ENCODE results near the gene SUSD1. TPM values are rescaled to one million over a fixed set of nuclear protein-coding genes. Genes with fewer than 3 reads are reported as not detected.
"Not testable (repeated sequence)": the region's sequence is repeated elsewhere in the genome, so short reads cannot be mapped to it uniquely, and the experiment has no call there.

The SUSD1 gene
- total RNA-seq, 1 experiment from 2014 or later = 15.3 TPM

GRCh38 chr9:112129246-112129645 lies 45.9 kb downstream of the SUSD1 start:
- BruUV-seq (replicated peaks) = no TSS peak
- H3K4me1 ChIP-seq (ENCODE audit: control insufficient read depth, insufficient read depth, low read length) = no peaks in the 10 kb centered on the region
- H3K27ac ChIP-seq (ENCODE audit: low read length) = no peak overlapping the region
- no peaks in the 10 kb centered on the region for H3K36me3 ChIP-seq (ENCODE audit: control insufficient read depth, insufficient read depth, low read length)
- ChIA-PET POLR2A (no interaction called here), CTCF (interaction anchor here (0.5 kb wide), 1 partner anchor 21 kb away, joined by 3 read pairs; no protein-coding TSS in a partner anchor)
- in situ Hi-C loops (cut with HindIII; ENCODE audit: low pct_unique_long_range_greater_than_20kb, low sequenced_read_pairs) (no loop called here), intact Hi-C loops (cut with micrococcal nuclease; ENCODE audit: unreplicated experiment) (no loop called here)
- no peaks in the 10 kb centered on the region for H3K27me3 ChIP-seq (ENCODE audit: control insufficient read depth, insufficient read depth, low read length)
- DNase-seq (ENCODE audit: low read depth, low spot score) = no peak
- TF ChIP-seq, protein P1, sequence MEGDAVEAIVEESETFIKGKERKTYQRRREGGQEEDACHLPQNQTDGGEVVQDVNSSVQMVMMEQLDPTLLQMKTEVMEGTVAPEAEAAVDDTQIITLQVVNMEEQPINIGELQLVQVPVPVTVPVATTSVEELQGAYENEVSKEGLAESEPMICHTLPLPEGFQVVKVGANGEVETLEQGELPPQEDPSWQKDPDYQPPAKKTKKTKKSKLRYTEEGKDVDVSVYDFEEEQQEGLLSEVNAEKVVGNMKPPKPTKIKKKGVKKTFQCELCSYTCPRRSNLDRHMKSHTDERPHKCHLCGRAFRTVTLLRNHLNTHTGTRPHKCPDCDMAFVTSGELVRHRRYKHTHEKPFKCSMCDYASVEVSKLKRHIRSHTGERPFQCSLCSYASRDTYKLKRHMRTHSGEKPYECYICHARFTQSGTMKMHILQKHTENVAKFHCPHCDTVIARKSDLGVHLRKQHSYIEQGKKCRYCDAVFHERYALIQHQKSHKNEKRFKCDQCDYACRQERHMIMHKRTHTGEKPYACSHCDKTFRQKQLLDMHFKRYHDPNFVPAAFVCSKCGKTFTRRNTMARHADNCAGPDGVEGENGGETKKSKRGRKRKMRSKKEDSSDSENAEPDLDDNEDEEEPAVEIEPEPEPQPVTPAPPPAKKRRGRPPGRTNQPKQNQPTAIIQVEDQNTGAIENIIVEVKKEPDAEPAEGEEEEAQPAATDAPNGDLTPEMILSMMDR (IDR thresholded peaks at IDR 0.05) = no peak
- TF ChIP-seq SIN3A (IDR thresholded peaks at IDR 0.05; ENCODE audit: borderline replicate concordance, insufficient read depth, low read depth, low read length) = no peak
- no peak for TF ChIP-seq REST (IDR thresholded peaks at IDR 0.05; ENCODE audit: insufficient read depth in 1 of 2, low read depth in 2 of 2, low read length in 1 of 2)
- no peak for TF ChIP-seq POLR2AphosphoS5 (IDR thresholded peaks at IDR 0.05; ENCODE audit: low read depth, low read length)
- TF ChIP-seq TCF7L2 (IDR thresholded peaks at IDR 0.05; ENCODE audit: low read depth, low read length) = no peak
- no peak overlapping the region for H3K4me3 ChIP-seq (ENCODE audit: low read depth in 2 of 2, low read length in 2 of 2)
- H3K9me3 ChIP-seq (ENCODE audit: control insufficient read depth, insufficient read depth, low read depth, low read length) = no peaks in the 10 kb centered on the region; the same call in 1 of the 2 replicates
- ATAC-seq = no peak

GRCh38 chr9:112128399-112128798 lies 46.7 kb downstream of the SUSD1 start:
- ATAC-seq; CTCF ChIA-PET; POLR2A ChIA-PET; in situ Hi-C loops (cut with HindIII; ENCODE audit: low pct_unique_long_range_greater_than_20kb, low sequenced_read_pairs); H3K9me3 ChIP-seq (ENCODE audit: control insufficient read depth, insufficient read depth, low read depth, low read length); H3K4me3 ChIP-seq (ENCODE audit: low read depth in 2 of 2, low read length in 2 of 2); H3K27ac ChIP-seq (ENCODE audit: low read length); intact Hi-C loops (cut with micrococcal nuclease; ENCODE audit: unreplicated experiment); H3K36me3 ChIP-seq (ENCODE audit: control insufficient read depth, insufficient read depth, low read length); DNase-seq (ENCODE audit: low read depth, low spot score); BruUV-seq (replicated peaks); H3K4me1 ChIP-seq (ENCODE audit: control insufficient read depth, insufficient read depth, low read length); H3K27me3 ChIP-seq (ENCODE audit: control insufficient read depth, insufficient read depth, low read length): not testable (repeated sequence)

GRCh38 chr9:112127281-112127680 lies 47.8 kb downstream of the SUSD1 start:
- CTCF ChIA-PET = no interaction called here
- DNase-seq (ENCODE audit: low read depth, low spot score) (no peak), ATAC-seq (no peak)
- Histone ChIP-seq H3K27me3 (ENCODE audit: control insufficient read depth, insufficient read depth, low read length) (no peaks in the 10 kb centered on the region), H3K9me3 (ENCODE audit: control insufficient read depth, insufficient read depth, low read depth, low read length) (no peaks in the 10 kb centered on the region), H3K4me1 (ENCODE audit: control insufficient read depth, insufficient read depth, low read length) (no peaks in the 10 kb centered on the region), H3K36me3 (ENCODE audit: control insufficient read depth, insufficient read depth, low read length) (no peaks in the 10 kb centered on the region), H3K27ac (ENCODE audit: low read length) (no peak overlapping the region), H3K4me3 (ENCODE audit: low read depth in 2 of 2, low read length in 2 of 2) (no peak overlapping the region)
- intact Hi-C loops (cut with micrococcal nuclease; ENCODE audit: unreplicated experiment) = no loop called here
- no TSS peak for BruUV-seq (replicated peaks)
- TF ChIP-seq TCF7L2 (IDR thresholded peaks at IDR 0.05; ENCODE audit: low read depth, low read length) (no peak), POLR2AphosphoS5 (IDR thresholded peaks at IDR 0.05; ENCODE audit: low read depth, low read length) (no peak), SIN3A (IDR thresholded peaks at IDR 0.05; ENCODE audit: borderline replicate concordance, insufficient read depth, low read depth, low read length) (no peak), REST (IDR thresholded peaks at IDR 0.05; ENCODE audit: insufficient read depth in 1 of 2, low read depth in 2 of 2, low read length in 1 of 2) (no peak)
- TF ChIP-seq, protein P1 (IDR thresholded peaks at IDR 0.05) = no peak
- POLR2A ChIA-PET = no interaction called here
- in situ Hi-C loops (cut with HindIII; ENCODE audit: low pct_unique_long_range_greater_than_20kb, low sequenced_read_pairs) = no loop called here
